Fibroblast of villous mesenchyme (primary cell): Measurements from ENCODE around the gene OOSP3. TPM values are rescaled to one million over a fixed set of nuclear protein-coding genes. Genes with fewer than 3 reads are reported as not detected.
A peak's percentile ranks its signal among the peaks of the same experiment; 100 is the strongest.
"Not testable (repeated sequence)": the region's sequence is repeated elsewhere in the genome, so short reads cannot be mapped to it uniquely, and the experiment has no call there.

ENCODE experiments used
- DNase-seq: peaks from one replicate; pipeline ENCODE4 v3.0.0-alpha.2; 2010; ENCODE audit warnings: low read depth
- H3K4me3 ChIP-seq: 2 replicates; pipeline ENCODE4 v1.5.1; 2011; ENCODE audit warnings: low read depth, mild to moderate bottlenecking, low read length
- total RNA-seq: library from RNA; depleted of rRNA; stranded (reverse); fragments of >200 nt; gene quantifications from 2 replicates; pipeline ENCODE4 v1.2.3, GENCODE V29; 2012
- TF ChIP-seq, protein P1 (sequence below): IDR thresholded peaks from 2 replicates; pipeline ENCODE4 v1.5.1; 2012; ENCODE audit warnings: low read depth, mild to moderate bottlenecking, low read length; ENCODE audit not compliant: insufficient read depth

Gene OOSP3
- total RNA-seq, 1 donor = not detected

DNA sequence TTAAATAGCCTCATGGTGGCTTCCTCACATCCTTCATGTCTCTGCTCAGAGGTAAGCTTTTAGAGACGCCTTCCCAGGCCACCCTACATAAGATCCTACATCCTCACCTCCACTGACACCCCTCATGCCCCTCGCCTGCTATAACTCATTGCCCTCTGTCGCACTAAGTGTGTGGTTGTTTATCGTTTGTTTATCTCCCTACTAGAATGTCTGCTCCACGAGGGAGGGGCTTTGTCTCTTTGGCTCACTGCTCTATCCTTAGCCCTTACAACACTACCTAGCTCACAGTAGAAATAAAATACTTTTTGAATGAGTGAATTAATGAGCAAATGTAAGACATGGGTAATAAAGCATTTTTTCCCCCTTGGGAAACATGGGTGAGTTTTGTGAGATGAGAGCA is 32.0 kb upstream of the OOSP3 start:
- TF ChIP-seq, protein P1, sequence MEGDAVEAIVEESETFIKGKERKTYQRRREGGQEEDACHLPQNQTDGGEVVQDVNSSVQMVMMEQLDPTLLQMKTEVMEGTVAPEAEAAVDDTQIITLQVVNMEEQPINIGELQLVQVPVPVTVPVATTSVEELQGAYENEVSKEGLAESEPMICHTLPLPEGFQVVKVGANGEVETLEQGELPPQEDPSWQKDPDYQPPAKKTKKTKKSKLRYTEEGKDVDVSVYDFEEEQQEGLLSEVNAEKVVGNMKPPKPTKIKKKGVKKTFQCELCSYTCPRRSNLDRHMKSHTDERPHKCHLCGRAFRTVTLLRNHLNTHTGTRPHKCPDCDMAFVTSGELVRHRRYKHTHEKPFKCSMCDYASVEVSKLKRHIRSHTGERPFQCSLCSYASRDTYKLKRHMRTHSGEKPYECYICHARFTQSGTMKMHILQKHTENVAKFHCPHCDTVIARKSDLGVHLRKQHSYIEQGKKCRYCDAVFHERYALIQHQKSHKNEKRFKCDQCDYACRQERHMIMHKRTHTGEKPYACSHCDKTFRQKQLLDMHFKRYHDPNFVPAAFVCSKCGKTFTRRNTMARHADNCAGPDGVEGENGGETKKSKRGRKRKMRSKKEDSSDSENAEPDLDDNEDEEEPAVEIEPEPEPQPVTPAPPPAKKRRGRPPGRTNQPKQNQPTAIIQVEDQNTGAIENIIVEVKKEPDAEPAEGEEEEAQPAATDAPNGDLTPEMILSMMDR = no peak
- H3K4me3 ChIP-seq = no peak overlapping the region
- no peak for DNase-seq

DNA sequence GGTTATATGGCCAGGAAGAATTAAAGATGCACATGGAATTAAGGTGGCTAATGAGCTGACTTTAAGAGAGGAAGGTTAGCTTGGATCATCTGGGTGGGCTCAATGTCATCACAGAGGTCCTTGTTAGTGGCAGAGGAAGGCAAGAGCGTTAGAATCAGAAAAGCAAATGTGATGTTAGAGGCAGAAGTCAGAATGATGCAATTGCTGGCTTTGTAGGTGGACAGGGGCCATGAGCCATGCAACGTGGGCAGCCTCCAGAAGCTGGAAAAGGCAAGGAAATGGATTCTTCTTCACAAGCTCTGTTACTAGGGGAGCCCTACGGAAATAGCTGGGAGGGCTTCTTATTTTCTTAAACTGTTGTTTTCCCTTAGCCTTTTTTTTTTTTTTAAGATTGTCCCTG is 31.0 kb upstream of the OOSP3 start:
- no peak overlapping the region for H3K4me3 ChIP-seq
- TF ChIP-seq, protein P1 = no peak
- DNase-seq = no peak

GRCh38 chr11:59848439-59848838 is 30.1 kb upstream of the OOSP3 start:
- H3K4me3 ChIP-seq, DNase-seq: not testable (repeated sequence)

- H3K4me3 ChIP-seq = no peak overlapping the region
- TF ChIP-seq, protein P1 = no peak
- DNase-seq = no peak
Measured at GRCh38 chr11:59849129-59849528, 29.5 kb upstream of the OOSP3 start.

GRCh38 chr11:59849551-59849950 is 29.0 kb upstream of the OOSP3 start:
- not testable (repeated sequence) for DNase-seq, H3K4me3 ChIP-seq

DNA sequence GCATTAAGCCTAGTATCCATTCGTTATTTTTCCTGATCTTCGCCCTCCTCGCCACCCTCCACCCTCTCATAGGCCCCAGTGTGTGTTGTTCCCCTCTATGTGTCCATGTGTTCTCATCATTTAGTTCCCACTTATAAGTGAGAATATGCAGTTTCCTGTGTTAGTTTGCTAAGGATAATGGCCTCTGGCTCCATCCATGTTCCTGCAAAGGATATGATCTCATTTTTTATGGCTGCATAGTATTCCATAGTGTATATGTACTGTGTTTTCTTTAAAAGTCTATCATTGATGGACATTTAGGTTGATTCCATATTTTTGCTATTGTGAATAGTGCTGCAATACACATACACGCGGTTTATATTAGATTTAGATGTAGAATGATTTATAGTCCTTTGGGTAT is 27.2 kb upstream of the OOSP3 start:
- not testable (repeated sequence) for DNase-seq, H3K4me3 ChIP-seq

DNA sequence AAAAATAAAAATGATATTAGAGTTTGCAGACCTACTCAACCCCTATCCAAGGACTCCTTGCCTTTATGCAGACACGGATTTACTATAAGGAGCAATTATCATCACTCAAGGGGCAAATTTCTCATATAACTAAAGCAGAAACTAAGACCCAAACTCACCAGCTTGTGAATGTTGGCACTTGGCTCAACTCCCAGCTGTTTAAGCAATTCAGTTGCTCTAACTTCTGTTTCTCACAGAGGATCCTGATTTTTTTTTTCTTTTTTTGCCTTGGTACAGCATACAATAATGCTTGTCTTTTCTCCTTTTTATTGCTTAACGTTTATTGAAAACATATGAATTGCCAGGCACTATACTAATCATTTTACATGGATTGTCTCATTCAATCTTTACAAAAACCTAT is 23.7 kb upstream of the OOSP3 start:
- DNase-seq = no peak
- TF ChIP-seq, protein P1 = no peak
- H3K4me3 ChIP-seq = no peak overlapping the region

GRCh38 chr11:59857439-59858434 is 20.8 kb upstream of the OOSP3 start:
- TF ChIP-seq, protein P1 = no peak
- no peak overlapping the region for H3K4me3 ChIP-seq
- peak; percentile 8 for DNase-seq
